Endometrial microvascular endothelial cells (primary cell): Measurements from ENCODE around the gene GLI3. TPM values are rescaled to one million over a fixed set of nuclear protein-coding genes. Genes with fewer than 3 reads are reported as not detected.

Source experiments
- in situ Hi-C: cut with HindIII; loops from 2 replicates; pipeline ENCODE4 v1.10.0; 2017; ENCODE audit warnings: low sequenced_read_pairs, low pct_unique_long_range_greater_than_20kb; ENCODE audit errors: inconsistent ontology term
- total RNA-seq: library from RNA; depleted of rRNA; stranded (reverse); fragments of >200 nt; gene quantifications from one replicate; pipeline ENCODE4 v1.2.3, GENCODE V29; 2015; ENCODE audit errors: inconsistent ontology term

The GLI3 gene
- total RNA-seq, 1 donor from 2014 or later: 3.3 TPM

- in situ Hi-C loops: no loop called here
Observed at GRCh38 chr7:42002654-42003053, 234.4 kb downstream of the GLI3 start.

DNA sequence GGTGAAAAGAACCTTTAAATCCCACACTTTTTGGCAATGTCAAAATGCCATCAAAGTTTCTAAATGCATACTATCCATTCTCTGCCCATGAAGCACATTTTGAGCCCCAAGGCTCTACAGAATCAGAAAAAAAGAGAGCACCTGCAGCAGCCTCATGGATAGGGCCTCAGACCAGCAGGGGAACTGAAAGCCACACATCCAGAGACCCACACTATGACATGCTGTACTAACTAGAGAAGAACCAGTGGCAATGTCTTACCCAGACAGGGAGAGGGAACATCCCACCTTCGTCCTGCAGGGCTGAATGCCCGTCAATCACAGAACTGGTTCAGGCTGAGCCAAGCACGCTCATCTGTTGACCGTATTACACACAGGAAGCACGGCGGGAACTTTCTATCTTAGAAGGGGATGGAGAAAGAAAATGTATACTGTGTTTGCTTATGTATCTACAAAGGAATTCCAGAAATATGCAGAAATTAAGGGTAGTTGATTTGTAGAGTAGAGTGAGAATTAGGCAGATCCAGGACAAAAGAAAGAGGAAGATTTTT, 237.2 kb downstream of the GLI3 start:
- in situ Hi-C loops: loop anchor here (25.0 kb wide), 1 partner anchor 237 kb away; the partner anchor contains the start of gene GLI3

GRCh38 chr7:41998041-41998440, 239.0 kb downstream of the GLI3 start:
- in situ Hi-C loops: loop anchor here (25.0 kb wide), 1 partner anchor 239 kb away; the partner anchor contains the start of gene GLI3

DNA sequence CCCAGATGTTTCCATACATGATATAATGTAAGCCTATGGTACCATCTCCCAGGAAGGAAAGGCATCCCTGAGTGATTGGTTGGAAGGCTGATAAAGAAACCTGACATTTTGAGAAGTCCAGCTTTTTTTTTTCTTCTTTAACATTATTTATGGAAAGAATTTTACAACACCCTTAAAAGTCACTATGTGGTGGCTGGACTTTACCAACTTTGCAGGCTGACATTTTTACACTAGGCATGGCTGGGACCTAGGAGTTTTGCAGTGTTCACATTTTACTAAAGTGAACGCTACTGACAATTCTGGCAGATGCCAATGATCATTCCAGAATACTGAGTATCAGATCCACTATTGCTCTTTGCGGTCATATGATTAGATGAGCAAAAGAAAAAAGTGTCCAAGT, 239.9 kb downstream of the GLI3 start:
- in situ Hi-C loops: loop anchor here (25.0 kb wide), 1 partner anchor 240 kb away; the partner anchor contains the start of gene GLI3

DNA sequence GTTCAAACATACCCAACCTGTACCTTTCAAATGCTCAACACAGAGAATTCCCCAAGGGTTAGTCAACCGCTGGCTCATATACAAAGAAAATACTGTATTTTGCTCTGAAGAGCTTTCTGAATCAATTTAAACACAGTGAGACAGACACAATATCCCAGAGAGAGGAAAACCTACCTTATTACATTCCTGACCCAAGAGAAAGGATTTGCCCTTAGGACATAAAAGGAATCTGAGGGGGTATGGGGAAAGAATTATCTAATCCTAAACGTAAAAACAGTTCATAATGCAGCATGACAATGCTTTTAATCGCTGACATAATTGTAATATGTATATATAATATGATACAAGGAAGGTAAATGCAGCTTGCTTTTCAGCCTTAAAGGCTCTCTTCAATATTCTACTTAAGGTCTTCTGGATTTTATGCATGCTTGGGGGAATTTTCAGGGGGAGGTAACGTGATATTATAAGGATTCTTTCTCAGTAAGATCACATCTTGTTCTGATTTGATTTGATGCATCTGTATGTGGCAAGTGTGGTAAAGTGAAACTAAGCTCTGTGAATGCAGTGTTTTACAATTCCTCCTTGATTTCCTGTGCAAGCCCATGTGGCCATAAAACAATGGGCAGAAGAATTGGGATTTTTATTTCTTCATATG, 240.5 kb downstream of the GLI3 start:
- in situ Hi-C loops: loop anchor here (25.0 kb wide), 1 partner anchor 241 kb away; the partner anchor contains the start of gene GLI3

- in situ Hi-C loops: loop anchor here (25.0 kb wide), 1 partner anchor 242 kb away; the partner anchor contains the start of gene GLI3
Observed at GRCh38 chr7:41995632-41996271, 241.3 kb downstream of the GLI3 start.

GRCh38 chr7:41994746-41995110, 242.3 kb downstream of the GLI3 start:
- in situ Hi-C loops: loop anchor here (25.0 kb wide), 1 partner anchor 243 kb away; the partner anchor contains the start of gene GLI3

- in situ Hi-C loops: loop anchor here (25.0 kb wide), 1 partner anchor 243 kb away; the partner anchor contains the start of gene GLI3
Observed at GRCh38 chr7:41994036-41994745, 242.8 kb downstream of the GLI3 start.

GRCh38 chr7:41992881-41993867, 243.8 kb downstream of the GLI3 start:
- in situ Hi-C loops: loop anchor here (25.0 kb wide), 1 partner anchor 244 kb away; the partner anchor contains the start of gene GLI3

DNA sequence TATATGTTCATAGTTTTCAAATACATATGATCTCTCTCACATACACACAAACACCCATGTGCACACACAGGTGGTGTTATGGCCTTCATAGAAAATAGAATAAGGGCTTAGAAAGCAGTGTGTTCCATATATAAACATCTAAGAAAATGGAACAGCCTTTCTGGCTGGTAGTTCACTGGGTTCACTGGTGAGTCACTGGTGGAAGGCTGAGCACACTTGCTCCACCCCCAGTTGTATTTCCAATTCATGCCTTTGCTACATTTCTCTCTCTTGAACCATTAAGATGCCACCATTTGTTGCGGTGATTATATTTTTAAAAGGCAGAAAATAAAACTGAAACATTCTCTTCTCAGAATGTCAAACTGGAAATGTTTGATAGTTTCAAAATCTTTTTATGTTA, 252.1 kb downstream of the GLI3 start:
- in situ Hi-C loops: loop anchor here (25.0 kb wide), 1 partner anchor 252 kb away; the partner anchor contains the start of gene GLI3

- in situ Hi-C loops: loop anchor here (25.0 kb wide), 1 partner anchor 256 kb away; the partner anchor contains the start of gene GLI3
Observed at GRCh38 chr7:41981046-41982040, 255.7 kb downstream of the GLI3 start.

DNA sequence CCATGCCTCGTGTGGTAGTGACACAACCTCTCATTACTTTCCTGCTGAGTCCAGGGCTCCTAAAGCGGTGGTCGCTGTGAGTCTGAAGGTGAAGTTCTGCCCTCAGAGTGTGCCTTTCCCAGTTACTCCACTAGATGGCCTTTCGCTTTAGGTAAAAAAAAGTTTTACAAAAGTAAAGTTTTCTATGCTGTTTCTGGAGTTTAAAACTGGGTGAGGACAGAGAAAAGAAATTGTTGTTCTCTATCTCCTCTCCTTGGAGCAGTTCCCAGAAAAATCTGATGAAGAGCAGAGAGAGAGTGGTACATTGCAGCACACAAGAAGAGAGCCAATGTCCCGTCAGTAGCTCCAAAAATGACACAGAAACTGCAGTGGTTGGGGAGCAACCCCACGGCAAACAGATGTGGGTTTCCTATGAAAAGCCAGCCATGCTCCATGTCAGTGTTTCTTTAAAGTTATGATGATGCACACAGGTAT, 257.1 kb downstream of the GLI3 start:
- in situ Hi-C loops: loop anchor here (25.0 kb wide), 1 partner anchor 257 kb away; the partner anchor contains the start of gene GLI3

- in situ Hi-C loops: loop anchor here (25.0 kb wide), 1 partner anchor 258 kb away; the partner anchor contains the start of gene GLI3
Observed at GRCh38 chr7:41978858-41979257, 258.2 kb downstream of the GLI3 start.

GRCh38 chr7:41977661-41978060, 259.3 kb downstream of the GLI3 start:
- in situ Hi-C loops: loop anchor here (25.0 kb wide), 1 partner anchor 260 kb away; the partner anchor contains the start of gene GLI3

DNA sequence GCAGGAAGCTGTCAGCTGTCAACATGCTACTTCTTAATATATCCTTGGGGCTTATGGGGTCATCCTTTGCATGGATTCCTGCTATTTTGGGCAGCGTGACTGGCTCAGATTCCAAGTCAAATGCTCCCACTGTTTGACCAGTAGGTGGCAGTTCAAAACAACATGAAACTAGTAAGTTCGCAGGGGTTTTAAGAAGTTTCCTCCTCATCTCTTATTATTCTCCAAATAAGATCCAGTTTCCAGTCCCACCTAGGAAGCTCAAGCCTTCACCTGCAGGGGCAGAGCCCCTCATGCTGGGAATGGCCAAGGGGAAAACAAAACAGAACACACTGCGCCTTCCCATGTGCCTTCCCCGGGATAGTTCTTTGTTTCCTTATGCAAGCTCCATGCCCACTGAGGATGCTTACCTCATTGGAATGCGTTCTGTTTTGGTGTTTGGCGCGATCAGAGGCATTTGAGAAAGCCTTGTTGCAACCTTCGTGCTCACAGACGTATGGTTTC, 259.8 kb downstream of the GLI3 start:
- in situ Hi-C loops: loop anchor here (25.0 kb wide), 1 partner anchor 260 kb away; the partner anchor contains the start of gene GLI3

GRCh38 chr7:41976411-41976810, 260.6 kb downstream of the GLI3 start:
- in situ Hi-C loops: loop anchor here (25.0 kb wide), 1 partner anchor 261 kb away; the partner anchor contains the start of gene GLI3
